Rectal smooth muscle tissue (tissue), 1 donor: Measurements from ENCODE around the gene FBXO22.
"Not testable (repeated sequence)": the region's sequence is repeated elsewhere in the genome, so short reads cannot be mapped to it uniquely, and the experiment has no call there.

Source experiments
- H3K27ac ChIP-seq: one replicate; pipeline ENCODE4 v1.7.0; 2013; ENCODE audit warnings: low read depth, low read length, inconsistent platforms
- H3K27me3 ChIP-seq: one replicate; pipeline ENCODE4 v1.7.0; 2013; ENCODE audit warnings: low read length; ENCODE audit not compliant: control insufficient read depth, insufficient read depth
- H3K36me3 ChIP-seq: one replicate; pipeline ENCODE4 v1.7.0; 2013; ENCODE audit warnings: low read length; ENCODE audit not compliant: control insufficient read depth, insufficient read depth
- H3K4me1 ChIP-seq: one replicate; pipeline ENCODE4 v1.7.0; 2013; ENCODE audit warnings: low read length; ENCODE audit not compliant: control insufficient read depth, insufficient read depth
- H3K4me3 ChIP-seq: one replicate; pipeline ENCODE4 v1.7.0; 2013; ENCODE audit warnings: low read length
- H3K9ac ChIP-seq: one replicate; pipeline ENCODE4 v1.7.0; 2013; ENCODE audit warnings: low read length

The FBXO22 gene

GRCh38 chr15:75884041-75884440 is 19.6 kb upstream of the FBXO22 start:
- no peaks in the 10 kb centered on the region for H3K36me3 ChIP-seq
- no peak overlapping the region for H3K27ac ChIP-seq
- no peaks in the 10 kb centered on the region for H3K27me3 ChIP-seq
- H3K9ac ChIP-seq: no peak overlapping the region
- no peaks in the 10 kb centered on the region for H3K4me1 ChIP-seq
- H3K4me3 ChIP-seq: no peak overlapping the region

- no peak overlapping the region for H3K4me3 ChIP-seq
- H3K4me1 ChIP-seq: no peaks in the 10 kb centered on the region
- H3K27ac ChIP-seq: no peak overlapping the region
- no peak overlapping the region for H3K9ac ChIP-seq
- peaks cover 4% of the 10 kb centered on the region for H3K36me3 ChIP-seq
- H3K27me3 ChIP-seq: no peaks in the 10 kb centered on the region
Observed at GRCh38 chr15:75887178-75887577, 16.5 kb upstream of the FBXO22 start.

- Histone ChIP-seq H3K27me3 (no peaks in the 10 kb centered on the region), H3K4me3 (no peak overlapping the region), H3K36me3 (peaks cover 4% of the 10 kb centered on the region), H3K4me1 (no peaks in the 10 kb centered on the region), H3K9ac (no peak overlapping the region), H3K27ac (no peak overlapping the region)
Observed at GRCh38 chr15:75891895-75892294, 11.8 kb upstream of the FBXO22 start.

GRCh38 chr15:75895731-75896130 is 7.9 kb upstream of the FBXO22 start:
- Histone ChIP-seq H3K27me3 (no peaks in the 10 kb centered on the region), H3K4me3 (no peak overlapping the region), H3K27ac (no peak overlapping the region), H3K36me3 (peaks cover 4% of the 10 kb centered on the region), H3K9ac (no peak overlapping the region), H3K4me1 (no peaks in the 10 kb centered on the region)

DNA sequence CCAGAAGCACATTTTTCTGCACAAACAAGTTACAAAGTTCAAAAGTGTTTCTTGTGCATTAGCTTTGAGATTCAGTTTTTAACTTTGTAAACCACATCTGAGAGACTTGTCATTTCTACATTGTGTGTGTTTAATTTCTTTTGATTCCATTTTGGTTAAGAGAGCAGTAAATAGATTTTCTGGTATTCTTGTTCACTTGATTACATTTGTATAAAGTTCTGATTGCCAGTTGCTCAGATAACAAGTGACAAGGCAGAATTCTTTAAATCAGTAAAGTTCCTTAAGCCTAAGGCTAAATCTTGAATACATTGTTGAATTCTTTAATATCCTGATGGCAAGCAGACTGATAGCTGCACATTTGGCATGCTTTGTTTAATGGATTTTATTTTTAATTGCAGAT is 3.1 kb upstream of the FBXO22 start:
- Histone ChIP-seq H3K9ac (no peak overlapping the region), H3K4me1 (no peaks in the 10 kb centered on the region), H3K36me3 (no peaks in the 10 kb centered on the region), H3K4me3 (no peak overlapping the region), H3K27ac (no peak overlapping the region), H3K27me3 (no peaks in the 10 kb centered on the region)

GRCh38 chr15:75902129-75902557 is 1.5 kb upstream of the FBXO22 start:
- Histone ChIP-seq H3K4me1 (no peaks in the 10 kb centered on the region), H3K9ac (no peak overlapping the region), H3K36me3 (no peaks in the 10 kb centered on the region), H3K27ac (no peak overlapping the region), H3K4me3 (no peak overlapping the region), H3K27me3 (no peaks in the 10 kb centered on the region)

DNA sequence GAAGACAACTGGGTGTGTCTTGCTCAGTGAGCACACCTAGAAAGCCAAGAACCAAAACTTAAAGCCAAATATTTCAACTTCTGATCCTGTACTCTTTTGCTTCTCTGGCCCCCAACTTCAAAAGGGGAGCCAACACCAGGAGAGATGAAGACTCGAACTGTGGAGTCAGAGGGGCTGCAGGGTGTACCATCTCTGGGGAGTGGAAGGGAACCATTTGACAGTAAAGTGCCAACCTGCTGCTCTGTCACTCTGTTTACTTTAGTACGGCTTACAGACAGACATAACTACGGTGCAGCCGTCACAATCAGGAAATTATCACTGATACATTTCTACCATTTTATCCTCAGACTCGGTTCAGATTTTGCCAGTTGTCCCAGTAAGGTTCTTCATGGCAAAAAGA is 1.6 kb downstream of the FBXO22 start:
- no peaks in the 10 kb centered on the region for H3K4me1 ChIP-seq
- no peaks in the 10 kb centered on the region for H3K27me3 ChIP-seq
- no peaks in the 10 kb centered on the region for H3K36me3 ChIP-seq
- H3K9ac ChIP-seq: no peak overlapping the region
- H3K27ac ChIP-seq: no peak overlapping the region
- H3K4me3 ChIP-seq: no peak overlapping the region

DNA sequence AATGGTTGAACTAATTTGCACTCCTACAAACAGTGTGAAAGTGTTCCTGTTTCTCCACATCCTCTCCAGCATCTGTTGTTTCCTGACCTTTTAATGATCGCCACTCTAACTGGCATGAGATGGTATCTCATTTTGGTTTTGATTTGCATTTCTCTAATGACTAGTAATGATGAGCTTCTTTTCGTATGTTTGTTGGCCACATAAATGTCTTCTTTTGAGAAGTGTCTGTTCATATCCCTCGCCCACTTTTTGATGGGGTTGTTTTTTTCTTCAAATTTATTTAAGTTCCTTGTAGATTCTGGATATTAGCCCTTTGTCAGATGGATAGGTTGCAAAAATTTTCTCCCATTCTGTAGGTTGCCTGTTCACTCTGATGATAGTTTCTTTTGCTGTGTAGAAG is 6.7 kb downstream of the FBXO22 start:
- not testable (repeated sequence) for H3K36me3 ChIP-seq, H3K4me1 ChIP-seq, H3K27me3 ChIP-seq, H3K27ac ChIP-seq, H3K4me3 ChIP-seq, H3K9ac ChIP-seq

GRCh38 chr15:75916978-75917377 is 13.3 kb downstream of the FBXO22 start:
- H3K36me3 ChIP-seq: peaks cover 3% of the 10 kb centered on the region

DNA sequence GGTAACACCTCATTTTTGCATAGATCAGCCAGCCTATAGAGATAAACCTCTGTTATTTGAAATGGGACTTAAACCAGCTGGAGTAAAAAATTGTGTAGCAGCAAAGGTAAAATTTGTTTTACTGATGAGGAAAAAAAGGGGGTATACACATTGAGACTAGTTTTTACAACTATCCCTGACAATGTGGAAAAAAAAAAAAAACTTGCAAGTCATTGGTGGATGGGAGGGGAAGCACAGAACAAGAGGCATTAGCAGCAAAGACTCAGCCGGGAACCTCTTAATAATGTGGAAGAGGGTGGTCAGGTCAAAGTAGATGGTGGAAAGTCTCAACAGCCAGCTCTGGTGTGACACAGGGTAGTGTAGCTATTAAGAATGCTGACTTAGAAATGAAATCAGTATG is 14.5 kb downstream of the FBXO22 start:
- Histone ChIP-seq H3K36me3 (peaks cover 3% of the 10 kb centered on the region), H3K9ac (no peak overlapping the region), H3K4me1 (no peaks in the 10 kb centered on the region), H3K27me3 (no peaks in the 10 kb centered on the region), H3K4me3 (no peak overlapping the region), H3K27ac (no peak overlapping the region)

More at GRCh38 chr15:75916978-75917377, 13.3 kb downstream of the FBXO22 start:
- Histone ChIP-seq H3K27ac (no peak overlapping the region), H3K27me3 (no peaks in the 10 kb centered on the region), H3K9ac (no peak overlapping the region), H3K4me3 (no peak overlapping the region), H3K4me1 (no peaks in the 10 kb centered on the region)

GRCh38 chr15:75920079-75920478 is 16.4 kb downstream of the FBXO22 start:
- Histone ChIP-seq H3K4me3 (no peak overlapping the region), H3K9ac (no peak overlapping the region), H3K27ac (no peak overlapping the region), H3K36me3 (peaks cover 3% of the 10 kb centered on the region), H3K4me1 (no peaks in the 10 kb centered on the region), H3K27me3 (no peaks in the 10 kb centered on the region)

GRCh38 chr15:75921732-75922703 is 18.3 kb downstream of the FBXO22 start:
- no peak overlapping the region for H3K4me3 ChIP-seq
- H3K36me3 ChIP-seq: no peaks in the 10 kb centered on the region
- no peaks in the 10 kb centered on the region for H3K4me1 ChIP-seq
- no peak overlapping the region for H3K9ac ChIP-seq
- H3K27ac ChIP-seq: no peak overlapping the region
- no peaks in the 10 kb centered on the region for H3K27me3 ChIP-seq

DNA sequence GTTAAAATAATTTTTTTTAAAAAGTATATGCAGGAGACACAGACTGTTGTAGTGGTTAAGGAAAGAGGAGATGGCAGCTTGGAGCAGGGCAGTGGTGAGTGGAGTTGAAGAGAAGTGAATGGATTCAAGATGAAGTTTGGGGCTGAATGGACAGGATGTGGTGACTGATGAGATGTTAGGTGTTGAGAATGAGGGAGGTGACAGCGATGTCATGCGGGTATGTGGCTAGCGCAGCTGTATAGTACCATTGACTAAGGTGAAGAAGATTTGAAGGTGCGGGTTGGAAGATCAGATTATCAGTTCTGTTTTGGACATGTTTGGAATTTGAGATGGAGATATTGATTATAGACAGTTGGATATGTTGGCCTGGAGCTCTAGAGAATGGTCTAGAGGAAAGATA is 20.1 kb downstream of the FBXO22 start:
- Histone ChIP-seq H3K36me3 (no peaks in the 10 kb centered on the region), H3K4me1 (no peaks in the 10 kb centered on the region), H3K9ac (no peak overlapping the region), H3K4me3 (no peak overlapping the region), H3K27me3 (no peaks in the 10 kb centered on the region), H3K27ac (no peak overlapping the region)
